ENCODE results near the gene TPST2. TPM values are rescaled to one million over a fixed set of nuclear protein-coding genes. Genes with fewer than 3 reads are reported as not detected.

TPST2 gene
- polyA plus RNA-seq, 3 donors: 24.9 to 244 (median 69.4) TPM

Other genes with a start within 250 kb of the TPST2 start
- gene ASPHD2, start 160.9 kb downstream of the TPST2 start, polyA plus RNA-seq: under 1 TPM; 0.17 to 0.67 (median 0.22) TPM
- gene HPS4, start 106.3 kb downstream of the TPST2 start, polyA plus RNA-seq: 10 to 100 TPM in 2 of 3 donors, 1 to 10 TPM in 1; 9.8 to 13.0 (median 12.0) TPM
- gene SRRD, start 106.3 kb downstream of the TPST2 start, polyA plus RNA-seq: 10 to 100 TPM in 1 of 3 donors, 1 to 10 TPM in 2; 8.4 to 11.9 (median 8.9) TPM
- 10 to 100 TPM; 10.9 to 15.5 (median 12.1) TPM for gene TFIP11, start 77.7 kb downstream of the TPST2 start, polyA plus RNA-seq
- gene CRYBB1, start 27.9 kb upstream of the TPST2 start, polyA plus RNA-seq: 1 to 10 TPM in 2 of 3 donors, under 1 TPM in 1; 0.20 to 5.2 (median 1.4) TPM
- not detected for gene CRYBA4, start 31.8 kb upstream of the TPST2 start, polyA plus RNA-seq
- gene MIAT, start 67.5 kb upstream of the TPST2 start, polyA plus RNA-seq: 1 to 10 TPM in 1 of 3 donors, under 1 TPM in 2; 0.11 to 1.1 (median 0.29) TPM

Measured in adipose tissue (tissue), 3 donors.